Endodermal cell (in vitro differentiated cells): ENCODE data around the gene MBLAC1. TPM values are rescaled to one million over a fixed set of nuclear protein-coding genes. Genes with fewer than 3 reads are reported as not detected.
A peak's percentile ranks its signal among the peaks of the same experiment; 100 is the strongest.

Experiments used
- DNase-seq: peaks from one replicate; pipeline ENCODE4 v3.0.0-alpha.2; 2017
- H3K27ac ChIP-seq: 2 replicates; pipeline ENCODE4 v1.5.1; 2013; ENCODE audit warnings: mild to moderate bottlenecking, low read depth, low read length, moderate library complexity
- H3K27me3 ChIP-seq: 2 replicates; pipeline ENCODE4 v1.6.1; 2013; ENCODE audit warnings: mild to moderate bottlenecking, low read length, moderate library complexity; ENCODE audit not compliant: insufficient read depth, control insufficient read depth, poor library complexity, severe bottlenecking
- H3K36me3 ChIP-seq: 2 replicates; pipeline ENCODE4 v1.7.0; 2013; ENCODE audit warnings: mild to moderate bottlenecking, low read length, moderate library complexity; ENCODE audit not compliant: control insufficient read depth, insufficient read depth
- H3K4me1 ChIP-seq: one replicate; pipeline ENCODE4 v1.7.0; 2013; ENCODE audit warnings: low read length; ENCODE audit not compliant: control insufficient read depth, insufficient read depth
- H3K4me3 ChIP-seq: 2 replicates; pipeline ENCODE4 v1.5.1; 2013; ENCODE audit warnings: mild to moderate bottlenecking, low read length, moderate library complexity
- H3K9ac ChIP-seq: 2 replicates; pipeline ENCODE4 v1.6.1; 2013; ENCODE audit warnings: mild to moderate bottlenecking, low read length, moderate library complexity; ENCODE audit not compliant: poor library complexity, severe bottlenecking; ENCODE audit errors: extremely low read depth
- H3K9me3 ChIP-seq: 2 replicates; pipeline ENCODE4 v1.6.1; 2013; ENCODE audit warnings: mild to moderate bottlenecking, low read length, moderate library complexity; ENCODE audit not compliant: control insufficient read depth
- H3K27ac Mint-ChIP-seq: 2 replicates; pipeline ENCODE4 v1.8.0; 2020; ENCODE audit warnings: mixed read lengths
- H3K27me3 Mint-ChIP-seq: 2 replicates; pipeline ENCODE4 v1.8.0; 2021; ENCODE audit warnings: mild to moderate bottlenecking, mixed read lengths; ENCODE audit not compliant: insufficient read depth
- H3K36me3 Mint-ChIP-seq: 2 replicates; pipeline ENCODE4 v1.8.0; 2020; ENCODE audit warnings: low read depth, mixed read lengths
- H3K4me1 Mint-ChIP-seq: 2 replicates; pipeline ENCODE4 v1.8.0; 2020; ENCODE audit warnings: mixed read lengths
- H3K4me3 Mint-ChIP-seq: 2 replicates; pipeline ENCODE4 v1.8.0; 2020; ENCODE audit warnings: mild to moderate bottlenecking, moderate library complexity, mixed read lengths
- H3K9me3 Mint-ChIP-seq: 2 replicates; pipeline ENCODE4 v1.8.0; 2020; ENCODE audit warnings: mild to moderate bottlenecking, mixed read lengths
- CTCF ChIP-seq: fragments of 200-600 bp; sonication (generic); conservative IDR thresholded peaks from 2 replicates; pipeline ENCODE4 v1.5.0; 2021; ENCODE audit warnings: antibody characterized with exemption, mild to moderate bottlenecking
- WGBS, 2 experiments: methylation state at CpG; one replicate each; pipeline versions ENCODE4 v1.1.5 to v1.1.7; 2013; ENCODE audit warnings: missing lambda C conversion rate in 2 of 2, mixed read lengths in 1 of 2; ENCODE audit not compliant: insufficient coverage in 1 of 2, insufficient read length in 1 of 2; 5-methylcytosine and 5-hydroxymethylcytosine counted together
- total RNA-seq, 2 donors: library from RNA; stranded (reverse); fragmentation: NEBNext Ultra II Directional in 1 of 2; extraction: Animal tissue kit (Norgen Biotek cat#: 25700) in 1 of 2; gene quantifications; 2 replicates in 1 of 2; 3 replicates in 1 of 2; pipeline ENCODE4 v1.2.1, GENCODE V29; 2021

The MBLAC1 gene
- total RNA-seq, 2 donors from 2014 or later = 1.3 to 1.4 TPM

GRCh38 chr7:100147278-100147677 lies 20.5 kb downstream of the MBLAC1 start:
- Histone ChIP-seq H3K27me3 (no peaks in the 10 kb centered on the region), H3K9me3 (no peaks in the 10 kb centered on the region), H3K9ac (no peak overlapping the region), H3K36me3 (peaks cover 4% of the 10 kb centered on the region), H3K4me3 (no peak overlapping the region), H3K27ac (no peak overlapping the region), H3K4me1 (peaks cover 3% of the 10 kb centered on the region)
- 97 to 100% methylated on average over 2 of the region's 2 CpGs for WGBS, 2 experiments
- peaks cover 16% of the 10 kb centered on the region for H3K9me3 Mint-ChIP-seq
- H3K27me3 Mint-ChIP-seq = no peaks in the 10 kb centered on the region
- no peak for DNase-seq
- TF ChIP-seq CTCF = no peak
- H3K36me3 Mint-ChIP-seq = peaks cover 17% of the 10 kb centered on the region
- no peak overlapping the region for H3K27ac Mint-ChIP-seq
- H3K4me1 Mint-ChIP-seq = peaks cover 12% of the 10 kb centered on the region
- no peak overlapping the region for H3K4me3 Mint-ChIP-seq

- H3K9me3 ChIP-seq = no peaks in the 10 kb centered on the region
- Mint-ChIP-seq H3K27me3 (no peaks in the 10 kb centered on the region), H3K27ac (peak overlapping the region; percentile 97), H3K4me1 (peaks cover 16% of the 10 kb centered on the region), H3K9me3 (peaks cover 16% of the 10 kb centered on the region), H3K36me3 (peaks cover 24% of the 10 kb centered on the region), H3K4me3 (peak overlapping the region; percentile 99)
- H3K4me3 ChIP-seq = peak overlapping the region; percentile 97
- no peaks in the 10 kb centered on the region for H3K27me3 ChIP-seq
- H3K4me1 ChIP-seq = peaks cover 3% of the 10 kb centered on the region
- H3K27ac ChIP-seq = peak overlapping the region; percentile 16
- H3K9ac ChIP-seq = no peak overlapping the region
- peaks cover 13% of the 10 kb centered on the region for H3K36me3 ChIP-seq
- 75 to 93% methylated on average over 9 to 14 of the region's 14 CpGs for WGBS, 2 experiments
- no peak for TF ChIP-seq CTCF
- DNase-seq = no peak
These were observed 21.4 kb downstream of the MBLAC1 start for GRCh38 chr7:100148225-100148558.

GRCh38 chr7:100148559-100149328 lies 22.0 kb downstream of the MBLAC1 start, which contains the start of gene LAMTOR4:
TSS of gene LAMTOR4 (plus strand) at chr7:100148918. CDS start at chr7:100148973, 55 bp downstream.
- Mint-ChIP-seq H3K4me3 (peak within 1 kb of the TSS; percentile 99), H3K4me1 (peaks cover 19% of the 10 kb centered on the region), H3K27ac (peak within 1 kb of the TSS; percentile 97), H3K9me3 (peaks cover 16% of the 10 kb centered on the region), H3K27me3 (no peaks in the 10 kb centered on the region), H3K36me3 (peaks cover 28% of the 10 kb centered on the region)
- H3K9me3 ChIP-seq = no peaks in the 10 kb centered on the region
- H3K27me3 ChIP-seq = no peaks in the 10 kb centered on the region
- H3K36me3 ChIP-seq = peaks cover 18% of the 10 kb centered on the region
- H3K4me3 ChIP-seq = peak within 1 kb of the TSS; percentile 97
- peak within 1 kb of the TSS; percentile 16 for H3K27ac ChIP-seq
- peak; percentile 21 for TF ChIP-seq CTCF
- H3K4me1 ChIP-seq = peaks cover 8% of the 10 kb centered on the region
- WGBS, 2 experiments = 0 to 1% methylated on average over 17 to 44 of the region's 46 CpGs
- H3K9ac ChIP-seq = peak within 1 kb of the TSS; percentile 56
- DNase-seq = peak; percentile 99
